Activated CD8-positive, alpha-beta memory T cell treated with anti-CD3 and anti-CD28 coated beads for 36 hours (primary cell): ENCODE results near the gene GNAI2. TPM values are rescaled to one million over a fixed set of nuclear protein-coding genes. Genes with fewer than 3 reads are reported as not detected.

Experiments used
- CTCF ChIA-PET: fragments of 350-600 bp; sonication (Branson Sonifier 250); formaldehyde crosslinking; loops from one replicate; lab custom pipeline; 2021; ENCODE audit warnings: antibody characterized with exemption; lab: Charles Lee
- POLR2A ChIA-PET: fragments of 350-600 bp; sonication (Branson Sonifier 250); formaldehyde crosslinking; loops from one replicate; lab custom pipeline; 2021; ENCODE audit warnings: antibody characterized with exemption; lab: Charles Lee
- total RNA-seq, 2 experiments: library from RNA; stranded (reverse); gene quantifications; one replicate each; pipeline ENCODE4 v1.2.3, GENCODE V29; 2021

GNAI2 gene
- total RNA-seq = 100 to 1,000 TPM; 239 to 242 TPM

GRCh38 chr3:50235716-50236483 lies at the start of gene GNAI2:
GNAI2 (plus strand) TSS chr3:50236204; CDS start chr3:50236336, 132 bp downstream.
- CTCF ChIA-PET = interaction anchor here (0.6 to 10.7 kb wide), 12 partner anchors 8 to 103 kb away, joined by 3 to 88 read pairs (median 4); partner anchors contain the start of gene IFRD2
- POLR2A ChIA-PET = interaction anchor here (0.6 to 2.5 kb wide), 6 partner anchors 10 to 1829 kb away, joined by 3 to 17 read pairs (median 4); partner anchors contain the start of gene LSMEM2

GRCh38 chr3:50187750-50188149 lies 48.3 kb upstream of the GNAI2 start:
- ChIA-PET CTCF (interaction anchor here (1.5 to 3.1 kb wide), 2 partner anchors 34 to 38 kb away, joined by 3 to 11 read pairs; no protein-coding TSS in a partner anchor), POLR2A (no interaction called here)

- CTCF ChIA-PET = interaction anchor here (0.6 to 3.1 kb wide), 7 partner anchors 33 to 110 kb away, joined by 3 to 11 read pairs (median 3); no protein-coding TSS in a partner anchor
- POLR2A ChIA-PET = no interaction called here
Measured at GRCh38 chr3:50189274-50189673, 46.7 kb upstream of the GNAI2 start.

GRCh38 chr3:50189989-50190388 lies 46.0 kb upstream of the GNAI2 start:
- ChIA-PET POLR2A (no interaction called here), CTCF (interaction anchor here (0.6 to 6.9 kb wide), 3 partner anchors 34 to 70 kb away, joined by 3 to 190 read pairs (median 3); no protein-coding TSS in a partner anchor)

- ChIA-PET POLR2A (interaction anchor here (1.7 kb wide), 1 partner anchor 35 kb away, joined by 4 read pairs; no protein-coding TSS in a partner anchor), CTCF (interaction anchor here (1.1 to 6.9 kb wide), 7 partner anchors 19 to 86 kb away, joined by 3 to 190 read pairs (median 4); no protein-coding TSS in a partner anchor)
Measured at GRCh38 chr3:50190936-50191660, 44.9 kb upstream of the GNAI2 start, which contains the start of gene GNAT1. GNAT1 (plus strand) TSS chr3:50191610; CDS start chr3:50191726, 116 bp downstream.

GRCh38 chr3:50192124-50192523 lies 43.9 kb upstream of the GNAI2 start:
- ChIA-PET POLR2A (interaction anchor here (0.5 to 1.7 kb wide), 2 partner anchors 34 to 74 kb away, joined by 4 read pairs; no protein-coding TSS in a partner anchor), CTCF (interaction anchor here (0.5 to 6.9 kb wide), 19 partner anchors 11 to 213 kb away, joined by 3 to 190 read pairs (median 4); partner anchors contain the start of genes LSMEM2 and SLC38A3)

- POLR2A ChIA-PET = interaction anchor here (0.5 to 1.7 kb wide), 2 partner anchors 34 to 75 kb away, joined by 4 read pairs; no protein-coding TSS in a partner anchor
- CTCF ChIA-PET = interaction anchor here (0.7 to 6.9 kb wide), 23 partner anchors 11 to 132 kb away, joined by 3 to 190 read pairs (median 5); partner anchors contain the start of genes HYAL3, LSMEM2, NAA80 and SLC38A3
Measured at GRCh38 chr3:50192689-50193141, 43.3 kb upstream of the GNAI2 start.

- ChIA-PET CTCF (interaction anchor here (0.6 to 6.9 kb wide), 21 partner anchors 11 to 315 kb away, joined by 3 to 190 read pairs (median 8); partner anchors contain the start of genes GNAI2, HYAL3, LSMEM2 and NAA80), POLR2A (interaction anchor here (2.1 kb wide), 1 partner anchor 33 kb away, joined by 12 read pairs; no protein-coding TSS in a partner anchor)
Measured at GRCh38 chr3:50193286-50193685, 42.7 kb upstream of the GNAI2 start.

- ChIA-PET POLR2A (interaction anchor here (2.1 kb wide), 1 partner anchor 32 kb away, joined by 12 read pairs; no protein-coding TSS in a partner anchor), CTCF (interaction anchor here (0.6 to 6.9 kb wide), 25 partner anchors 11 to 316 kb away, joined by 3 to 190 read pairs (median 8); partner anchors contain the start of genes GNAI2, HYAL3, LSMEM2 and NAA80)
Measured at GRCh38 chr3:50193746-50194127, 42.3 kb upstream of the GNAI2 start.

- CTCF ChIA-PET = interaction anchor here (0.7 to 6.9 kb wide), 35 partner anchors 8 to 105 kb away, joined by 3 to 190 read pairs (median 6); partner anchors contain the start of genes GNAI2, HYAL3, LSMEM2 and NAA80
- POLR2A ChIA-PET = interaction anchor here (0.5 to 2.1 kb wide), 3 partner anchors 32 to 66 kb away, joined by 3 to 12 read pairs (median 4); no protein-coding TSS in a partner anchor
Measured at GRCh38 chr3:50194128-50194902, 41.7 kb upstream of the GNAI2 start.

GRCh38 chr3:50194903-50195500 lies 41.0 kb upstream of the GNAI2 start:
- ChIA-PET CTCF (interaction anchor here (0.5 to 6.9 kb wide), 33 partner anchors 9 to 1298 kb away, joined by 3 to 190 read pairs (median 6); partner anchors contain the start of genes GNAI2, HYAL3, LSMEM2 and NAA80), POLR2A (interaction anchor here (0.9 to 2.1 kb wide), 2 partner anchors 31 to 52 kb away, joined by 3 to 12 read pairs; no protein-coding TSS in a partner anchor)

- ChIA-PET CTCF (interaction anchor here (0.5 to 6.9 kb wide), 18 partner anchors 9 to 1299 kb away, joined by 3 to 190 read pairs (median 8); partner anchors contain the start of genes HYAL3, LSMEM2, NAA80 and SLC38A3), POLR2A (no interaction called here)
Measured at GRCh38 chr3:50195501-50196252, 40.3 kb upstream of the GNAI2 start.

GRCh38 chr3:50196253-50196801 lies 39.7 kb upstream of the GNAI2 start:
- CTCF ChIA-PET = interaction anchor here (0.8 to 6.9 kb wide), 5 partner anchors 31 to 76 kb away, joined by 3 to 190 read pairs (median 13); no protein-coding TSS in a partner anchor
- POLR2A ChIA-PET = no interaction called here

GRCh38 chr3:50201573-50202315 lies 34.3 kb upstream of the GNAI2 start:
- POLR2A ChIA-PET = no interaction called here
- CTCF ChIA-PET = interaction anchor here (0.6 to 5.8 kb wide), 5 partner anchors 8 to 145 kb away, joined by 3 to 32 read pairs (median 3); no protein-coding TSS in a partner anchor
